Thyroid gland (tissue), 4 donors: ENCODE results near the gene PIGV.

Source experiments
- CTCF ChIP-seq, 6 experiments: fragments of 200-600 bp in 3 of 6; fragments of 450-650 bp in 3 of 6; sonication (generic) in 3 of 6; IDR thresholded peaks; one replicate each; pipeline ENCODE4 v1.5.1; 2016 to 2019; ENCODE audit warnings: antibody characterized with exemption in 6 of 6, mild to moderate bottlenecking in 2 of 6, inconsistent platforms in 1 of 6, moderate library complexity in 1 of 6
- POLR2A ChIP-seq, 2 donors: fragments of 450-650 bp; IDR thresholded peaks; one replicate each; pipeline ENCODE4 v1.6.1; 2017; ENCODE audit warnings: antibody characterized with exemption in 2 of 2, mild to moderate bottlenecking in 2 of 2, moderate library complexity in 1 of 2

- TF ChIP-seq CTCF (IDR thresholded peaks at IDR 0.05) = no peak
- peak in 1 of 2 donors; percentile 70 for TF ChIP-seq POLR2A (IDR thresholded peaks at IDR 0.05)
Observed at GRCh38 chr1:26786437-26787380, 1.0 kb upstream of the PIGV start.
